Left ventricle myocardium superior (tissue), 1 donor: Measurements from ENCODE around the gene SLC5A10. TPM values are rescaled to one million over a fixed set of nuclear protein-coding genes. Genes with fewer than 3 reads are reported as not detected.

Source experiments
- ATAC-seq: fragments of 200-7000 bp; cut with Tn5 transposase; one replicate; pipeline ENCODE4 v1.9.1; 2020; ENCODE audit warnings: mild to moderate bottlenecking, moderate library complexity
- DNase-seq: peaks from one replicate; pipeline ENCODE4 v3.0.0-alpha.2; 2020
- intact Hi-C: fragments of 100-400 bp; cut with micrococcal nuclease; formaldehyde crosslinking; loops from one replicate; pipeline ENCODE4 v1.11.0; 2022
- total RNA-seq: library from RNA; stranded (reverse); fragmentation: NEBNext Ultra II Directional; extraction: Animal tissue kit (Norgen Biotek cat#: 25700); gene quantifications from one replicate; pipeline ENCODE4 v1.2.1, GENCODE V29; 2021
- donor health status: DM: no; HTN: yes; CAD: no; lungs with severe emphysema.

Gene SLC5A10
- total RNA-seq, 1 donor from 2014 or later, result not detected

GRCh38 chr17:18995220-18995619 is 43.3 kb downstream of the SLC5A10 start:
- DNase-seq (no peak), ATAC-seq (no peak)
- intact Hi-C loops, result no loop called here

DNA sequence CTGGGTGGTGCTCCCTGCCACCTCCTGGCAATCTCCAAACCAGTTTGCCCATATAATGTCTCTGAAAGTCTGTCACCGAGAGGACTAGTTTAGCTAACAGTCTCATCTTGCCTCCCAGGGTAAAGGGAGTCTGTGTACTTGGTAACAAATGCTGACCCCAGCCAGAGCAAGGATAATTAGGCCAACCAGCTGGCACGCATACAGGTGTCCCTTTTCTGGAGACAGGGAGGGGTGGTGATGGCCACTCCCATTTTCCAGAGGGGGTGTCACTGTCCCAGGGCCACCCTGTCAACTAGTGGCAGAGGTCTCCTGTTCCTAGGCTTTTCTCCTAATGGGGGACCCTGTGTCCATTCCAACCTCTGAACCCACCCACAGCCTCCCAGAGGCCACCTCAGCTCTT is 44.5 kb downstream of the SLC5A10 start:
- intact Hi-C loops, result no loop called here
- DNase-seq, result no peak
- ATAC-seq, result no peak

GRCh38 chr17:18997650-18998196 is 45.8 kb downstream of the SLC5A10 start:
- no peak for DNase-seq
- ATAC-seq, result peak; percentile 30
- intact Hi-C loops, result no loop called here

GRCh38 chr17:18999394-18999793 is 47.4 kb downstream of the SLC5A10 start:
- no peak for DNase-seq
- intact Hi-C loops, result no loop called here
- ATAC-seq, result no peak

DNA sequence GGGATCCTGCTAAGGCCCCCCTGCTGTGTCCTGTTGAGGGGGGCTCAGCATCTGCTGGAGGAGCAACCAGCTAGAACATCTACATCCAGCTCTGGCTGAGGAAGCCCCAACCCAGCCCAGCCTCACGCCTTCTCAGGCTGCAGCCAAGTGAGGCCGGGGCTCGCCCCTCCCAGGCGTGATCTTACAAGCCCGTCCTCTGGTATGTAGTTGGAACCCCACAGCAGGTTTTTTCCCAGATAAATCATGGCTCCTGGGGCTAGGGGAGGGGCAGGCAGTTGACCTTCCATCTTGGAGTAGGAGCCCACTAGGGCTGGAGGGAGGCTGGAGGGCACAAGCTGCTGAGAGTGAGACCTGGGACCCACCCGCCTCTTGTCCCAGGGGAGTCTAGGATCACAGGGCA is 47.9 kb downstream of the SLC5A10 start:
- DNase-seq (no peak), ATAC-seq (no peak)
- intact Hi-C loops, result no loop called here

GRCh38 chr17:19000531-19001325 is 48.8 kb downstream of the SLC5A10 start:
- DNase-seq (no peak), ATAC-seq (no peak)
- intact Hi-C loops, result no loop called here

- no peak for DNase-seq
- intact Hi-C loops, result no loop called here
- no peak for ATAC-seq
These were observed 50.1 kb downstream of the SLC5A10 start for GRCh38 chr17:19001907-19002590.

- no peak for ATAC-seq
- no peak for DNase-seq
- intact Hi-C loops, result no loop called here
These were observed 51.0 kb downstream of the SLC5A10 start for GRCh38 chr17:19002805-19003542.

DNA sequence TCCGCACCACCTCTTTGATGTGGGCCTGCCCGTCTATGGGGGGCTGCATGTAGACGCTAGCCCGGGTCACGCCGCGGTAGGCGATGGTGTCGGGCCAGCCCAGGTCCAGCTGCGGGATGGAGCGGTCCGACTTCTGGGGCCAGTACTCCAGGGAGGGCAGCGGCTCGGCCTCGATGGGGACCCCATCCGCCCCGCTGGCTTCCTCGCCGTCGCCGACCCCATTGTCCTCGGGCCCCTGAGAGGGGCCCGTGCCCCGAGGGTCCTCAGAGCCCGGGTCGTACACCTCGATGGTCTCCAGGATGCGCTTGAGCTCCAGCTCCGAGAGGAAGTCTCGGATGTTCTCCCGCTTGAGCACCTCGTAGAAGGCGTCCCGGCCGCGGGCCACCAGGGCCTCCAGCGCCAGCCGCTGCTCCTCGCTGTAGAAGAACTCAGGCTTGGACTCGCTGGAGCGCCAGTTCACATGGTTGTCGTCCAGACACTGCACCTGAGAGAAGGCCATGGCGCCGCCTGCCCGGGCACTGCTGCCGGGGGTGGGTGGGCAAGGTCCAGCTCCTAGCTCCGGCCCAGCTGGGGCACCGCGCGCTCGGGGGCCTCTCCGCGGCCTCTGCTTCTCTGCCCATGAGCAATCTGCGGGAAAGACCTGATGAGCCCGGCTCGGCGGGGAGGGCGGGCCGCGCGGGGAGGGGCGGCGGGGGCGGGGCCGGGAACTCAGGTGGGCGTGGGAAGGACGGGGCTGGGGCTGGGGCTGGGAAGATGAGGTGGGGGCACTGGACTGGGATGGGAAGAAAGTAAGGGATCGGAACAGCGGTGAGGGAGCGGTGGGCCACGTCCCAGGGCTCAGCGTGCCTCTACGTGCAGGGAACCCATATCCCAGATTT is 51.8 kb downstream of the SLC5A10 start:
- ATAC-seq, result peak; percentile 36
- DNase-seq, result peak; percentile 41
- intact Hi-C loops, result no loop called here

- DNase-seq (peak; percentile 78), ATAC-seq (peak; percentile 83)
- intact Hi-C loops, result no loop called here
These were observed 52.6 kb downstream of the SLC5A10 start, which contains the start of gene FAM83G for GRCh38 chr17:19004421-19005136. Gene FAM83G, minus strand, starts transcription at chr17:19004764. Its CDS starts 723 bp downstream, at chr17:19004041.

- DNase-seq, result no peak
- ATAC-seq, result no peak
- intact Hi-C loops, result no loop called here
These were observed 53.3 kb downstream of the SLC5A10 start for GRCh38 chr17:19005137-19005773.

DNA sequence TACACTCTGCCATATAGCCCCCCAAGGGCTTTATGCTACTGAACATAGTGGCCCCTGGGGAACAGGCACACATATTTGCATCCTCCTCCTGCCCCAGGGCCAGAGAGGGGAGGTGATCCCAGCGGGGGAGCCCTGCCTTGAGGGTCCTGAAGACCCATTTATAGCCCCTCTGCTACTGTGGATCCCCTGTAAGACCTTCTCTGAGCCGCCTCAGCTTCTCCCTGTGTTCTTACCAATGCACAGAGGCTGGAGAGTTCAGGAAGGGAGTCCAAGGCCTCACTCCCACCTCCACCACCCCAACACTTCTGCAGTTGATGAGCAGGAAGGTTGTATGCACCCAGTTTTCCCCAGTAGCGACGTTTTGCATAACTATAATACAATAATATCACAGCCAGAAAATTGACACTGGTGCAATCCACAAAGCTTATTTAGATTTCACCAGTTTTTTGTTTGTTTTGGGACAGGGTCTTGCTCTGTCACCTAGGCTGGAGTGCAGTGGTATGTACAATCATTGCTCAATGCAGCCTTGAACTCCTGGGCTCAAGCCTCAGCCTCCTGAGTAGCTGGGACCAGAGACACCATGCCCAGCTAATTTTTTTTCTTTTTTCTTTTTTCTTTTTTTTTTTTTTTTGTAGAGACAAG is 53.9 kb downstream of the SLC5A10 start:
- no peak for DNase-seq
- ATAC-seq, result no peak
- intact Hi-C loops, result no loop called here

DNA sequence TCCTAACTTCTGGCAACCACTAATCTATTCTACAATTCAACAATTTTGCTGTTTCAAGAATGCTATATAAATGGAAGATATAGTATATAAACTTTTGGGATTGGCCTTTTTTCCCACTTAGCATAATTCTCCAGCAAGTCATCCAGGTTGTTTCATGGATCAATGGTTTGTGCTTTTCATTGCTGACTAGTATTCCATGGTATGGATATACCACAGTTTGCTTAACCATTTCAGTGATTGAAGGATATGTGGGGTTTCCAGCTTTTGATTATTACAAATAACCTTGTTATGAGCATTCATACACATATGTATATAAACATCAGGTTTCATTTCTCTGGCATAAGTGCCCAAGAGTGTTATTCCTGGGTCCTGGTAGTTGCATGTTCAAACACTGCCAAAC is 54.7 kb downstream of the SLC5A10 start:
- no peak for DNase-seq
- no peak for ATAC-seq
- intact Hi-C loops, result no loop called here

- ATAC-seq (no peak), DNase-seq (no peak)
- intact Hi-C loops, result no loop called here
These were observed 58.0 kb downstream of the SLC5A10 start for GRCh38 chr17:19009970-19010369.

- intact Hi-C loops, result no loop called here
- no peak for ATAC-seq
- no peak for DNase-seq
These were observed 59.0 kb downstream of the SLC5A10 start for GRCh38 chr17:19010729-19011505.

DNA sequence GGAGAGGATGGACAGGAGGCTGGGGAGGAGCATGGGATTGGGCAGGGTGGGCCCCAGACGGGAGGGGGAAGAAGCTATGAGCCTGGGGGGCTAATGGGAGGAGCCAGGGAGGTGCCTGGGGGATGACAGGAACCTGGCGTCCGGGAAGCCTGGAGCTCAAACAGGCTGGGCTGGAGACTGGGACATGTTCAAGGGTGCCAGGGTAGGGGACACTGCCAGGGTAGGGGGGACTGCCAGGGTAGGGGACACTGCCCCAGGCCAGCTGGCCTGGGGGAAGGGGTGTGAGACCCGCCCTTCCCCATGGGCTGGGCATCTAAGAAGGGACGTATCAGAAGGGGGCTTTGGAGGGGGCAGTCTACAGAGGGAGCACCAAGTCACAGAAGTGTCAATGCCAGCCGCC is 59.6 kb downstream of the SLC5A10 start:
- DNase-seq (no peak), ATAC-seq (no peak)
- intact Hi-C loops, result no loop called here
